Skeletal muscle tissue (tissue), 4 donors: ENCODE results near the gene UBE2E1. TPM values are rescaled to one million over a fixed set of nuclear protein-coding genes. Genes with fewer than 3 reads are reported as not detected.

ENCODE experiments used
- H3K27ac ChIP-seq: one replicate; pipeline ENCODE4 v1.7.0; 2013; ENCODE audit warnings: mild to moderate bottlenecking, low read depth, low read length, inconsistent platforms
- H3K27me3 ChIP-seq, 3 donors: one replicate each; pipeline ENCODE4 v1.7.0; 2013; ENCODE audit warnings: low read length in 3 of 3; ENCODE audit not compliant: control insufficient read depth in 3 of 3, insufficient read depth in 3 of 3
- H3K36me3 ChIP-seq, 3 donors: one replicate each; pipeline ENCODE4 v1.7.0; 2013; ENCODE audit warnings: low read length in 3 of 3; ENCODE audit not compliant: control insufficient read depth in 3 of 3, insufficient read depth in 3 of 3
- H3K4me1 ChIP-seq, 3 donors: one replicate each; pipeline ENCODE4 v1.7.0; 2013; ENCODE audit warnings: low read length in 3 of 3, mild to moderate bottlenecking in 3 of 3; ENCODE audit not compliant: control insufficient read depth in 3 of 3, insufficient read depth in 3 of 3
- H3K4me3 ChIP-seq, 3 donors: one replicate each; pipeline ENCODE4 v1.7.0; 2013; ENCODE audit warnings: low read length in 3 of 3
- H3K9ac ChIP-seq, 3 donors: one replicate each; pipeline ENCODE4 v1.7.0; 2013; ENCODE audit warnings: low read length in 3 of 3, mild to moderate bottlenecking in 3 of 3, moderate library complexity in 2 of 3, low read depth in 1 of 3
- H3K9me3 ChIP-seq, 3 donors: one replicate each; pipeline ENCODE4 v1.7.0; 2013; ENCODE audit warnings: low read length in 3 of 3; ENCODE audit not compliant: control insufficient read depth in 3 of 3
- total RNA-seq: library from RNA; depleted of rRNA; stranded (reverse); fragments of >200 nt; gene quantifications from one replicate; pipeline ENCODE4 v1.2.3, GENCODE V29; 2014
- donor health status: Osteomylitis.

UBE2E1 gene
- total RNA-seq, 1 donor from 2014 or later: 83.0 TPM

DNA sequence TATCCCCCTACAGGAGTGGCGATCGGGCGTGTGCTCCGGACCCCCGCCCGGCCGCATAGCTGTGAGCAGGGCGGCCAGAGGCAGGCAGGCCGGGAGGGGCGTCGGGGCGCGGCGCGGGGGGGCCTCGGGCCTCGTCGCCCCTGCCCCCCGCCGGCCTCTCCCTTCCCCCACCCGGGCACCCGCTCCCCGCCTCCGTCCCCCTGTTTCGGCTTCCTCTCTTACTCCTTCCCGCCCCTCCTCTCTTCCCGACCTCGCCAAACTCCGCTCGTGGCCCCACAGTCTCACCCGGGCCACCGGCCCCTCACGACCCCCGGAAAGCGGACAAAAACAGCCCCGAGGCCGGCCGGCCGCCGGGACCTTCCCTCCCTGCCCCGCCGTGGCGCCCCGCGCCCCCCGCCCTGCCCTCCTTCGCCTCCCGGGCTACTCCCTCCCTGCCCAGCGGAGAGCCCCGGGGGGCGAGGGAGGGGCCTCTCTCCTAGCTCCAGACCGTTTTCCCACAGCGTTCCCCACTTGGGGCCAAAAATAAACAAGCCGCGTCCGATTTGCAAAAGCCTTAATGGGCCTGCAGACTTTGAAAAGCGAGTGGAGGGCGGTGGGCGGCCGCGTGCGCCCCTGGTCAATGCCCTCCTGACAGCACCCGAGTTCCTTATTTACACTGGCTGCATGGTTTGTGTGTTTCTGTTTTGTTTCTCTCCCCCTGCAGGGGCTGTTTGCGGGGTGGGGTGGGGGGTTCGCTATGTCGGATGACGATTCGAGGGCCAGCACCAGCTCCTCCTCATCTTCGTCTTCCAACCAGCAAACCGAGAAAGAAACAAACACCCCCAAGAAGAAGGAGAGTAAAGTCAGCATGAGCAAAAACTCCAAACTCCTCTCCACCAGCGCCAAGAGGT is 1.0 kb downstream of the UBE2E1 start:
- no peaks in the 10 kb centered on the region for H3K27me3 ChIP-seq
- H3K9me3 ChIP-seq: no peaks in the 10 kb centered on the region
- no peaks in the 10 kb centered on the region for H3K36me3 ChIP-seq
- H3K9ac ChIP-seq: peak overlapping the region; percentile 74 to 90 (median 88)
- H3K27ac ChIP-seq: peak overlapping the region; percentile 86
- peak overlapping the region; percentile 78 to 84 (median 83) for H3K4me3 ChIP-seq
- H3K4me1 ChIP-seq: peaks cover 20 to 32% (median 23%) of the 10 kb centered on the region in 3 donors

DNA sequence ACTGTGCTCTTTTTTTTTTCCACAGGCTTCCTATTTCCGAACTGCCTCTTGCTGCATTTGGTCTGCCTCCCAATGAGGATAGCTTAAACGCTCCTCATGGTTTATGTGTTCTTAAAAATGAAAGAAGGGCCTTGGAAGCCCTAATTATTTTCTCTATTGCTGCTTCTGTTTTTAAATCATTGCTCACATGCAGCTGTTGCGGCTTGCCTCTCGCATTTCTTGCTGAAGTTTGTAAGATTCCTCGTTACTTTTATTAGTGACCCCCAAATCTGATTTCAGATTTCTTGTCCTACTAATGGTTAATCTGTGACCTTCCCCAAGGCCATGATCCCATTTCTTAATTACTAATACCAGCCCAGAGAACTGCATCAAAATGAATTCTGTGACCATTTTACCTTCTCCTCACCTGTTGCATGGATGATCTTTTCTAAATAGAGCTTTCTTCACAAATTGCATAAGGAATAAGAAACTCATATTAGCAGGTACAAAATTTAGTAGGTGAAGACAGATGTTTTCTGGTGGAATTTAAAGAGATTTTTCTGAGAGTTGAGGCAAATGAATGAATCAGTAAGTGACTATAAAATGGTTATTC is 1.8 kb downstream of the UBE2E1 start:
- H3K27me3 ChIP-seq: no peaks in the 10 kb centered on the region
- H3K27ac ChIP-seq: peak overlapping the region; percentile 86
- H3K36me3 ChIP-seq: no peaks in the 10 kb centered on the region
- H3K4me3 ChIP-seq: peak overlapping the region; percentile 78 to 84 (median 83)
- H3K9me3 ChIP-seq: no peaks in the 10 kb centered on the region
- H3K4me1 ChIP-seq: peaks cover 20 to 32% (median 23%) of the 10 kb centered on the region in 3 donors
- H3K9ac ChIP-seq: peak overlapping the region; percentile 74 to 90 (median 88)

GRCh38 chr3:23808525-23808924 is 2.8 kb downstream of the UBE2E1 start:
- Histone ChIP-seq H3K4me1 (peaks cover 20 to 32% (median 23%) of the 10 kb centered on the region in 3 donors), H3K27ac (peak overlapping the region; percentile 86), H3K36me3 (no peaks in the 10 kb centered on the region), H3K9ac (peak overlapping the region in 2 of 3 donors; percentile 51 to 74), H3K27me3 (no peaks in the 10 kb centered on the region), H3K4me3 (no peak overlapping the region), H3K9me3 (no peaks in the 10 kb centered on the region)

DNA sequence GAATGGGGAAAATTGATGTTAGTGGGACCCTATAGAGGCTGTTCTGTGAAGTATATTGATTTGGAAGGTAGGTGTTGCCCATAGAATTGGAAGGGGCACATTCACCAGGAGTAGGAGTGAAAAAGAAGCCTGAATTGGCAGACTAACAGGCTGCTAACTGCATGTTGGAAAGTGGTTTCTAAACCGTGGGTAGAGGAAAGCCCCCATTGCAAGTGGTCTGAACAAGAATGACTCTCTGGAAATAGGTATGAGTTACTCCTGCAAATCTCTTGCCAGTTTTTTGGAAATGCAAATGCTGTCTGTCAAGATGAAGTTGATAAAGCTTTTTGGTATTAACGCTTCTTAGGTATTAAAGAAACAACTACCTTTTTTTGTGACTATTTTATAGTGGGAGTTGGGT is 3.5 kb downstream of the UBE2E1 start:
- no peaks in the 10 kb centered on the region for H3K27me3 ChIP-seq
- peaks cover 20 to 32% (median 23%) of the 10 kb centered on the region in 3 donors for H3K4me1 ChIP-seq
- no peak overlapping the region for H3K4me3 ChIP-seq
- no peaks in the 10 kb centered on the region for H3K9me3 ChIP-seq
- no peaks in the 10 kb centered on the region for H3K36me3 ChIP-seq
- no peak overlapping the region for H3K9ac ChIP-seq
- H3K27ac ChIP-seq: no peak overlapping the region

GRCh38 chr3:23809840-23810342 is 4.1 kb downstream of the UBE2E1 start:
- no peaks in the 10 kb centered on the region for H3K36me3 ChIP-seq
- peak overlapping the region; percentile 86 for H3K27ac ChIP-seq
- H3K9me3 ChIP-seq: no peaks in the 10 kb centered on the region
- peaks cover 20 to 32% (median 23%) of the 10 kb centered on the region in 3 donors for H3K4me1 ChIP-seq
- no peaks in the 10 kb centered on the region for H3K27me3 ChIP-seq
- peak overlapping the region; percentile 80 to 88 (median 87) for H3K9ac ChIP-seq
- H3K4me3 ChIP-seq: peak overlapping the region; percentile 67 to 83 (median 73)

- Histone ChIP-seq H3K36me3 (no peaks in the 10 kb centered on the region), H3K4me1 (peaks cover 20 to 33% (median 23%) of the 10 kb centered on the region in 3 donors), H3K9ac (peak overlapping the region; percentile 80 to 88 (median 87)), H3K27ac (peak overlapping the region; percentile 86), H3K9me3 (no peaks in the 10 kb centered on the region), H3K4me3 (peak overlapping the region; percentile 73 to 83 (median 83)), H3K27me3 (no peaks in the 10 kb centered on the region)
Observed at GRCh38 chr3:23810343-23811184, 4.8 kb downstream of the UBE2E1 start.

DNA sequence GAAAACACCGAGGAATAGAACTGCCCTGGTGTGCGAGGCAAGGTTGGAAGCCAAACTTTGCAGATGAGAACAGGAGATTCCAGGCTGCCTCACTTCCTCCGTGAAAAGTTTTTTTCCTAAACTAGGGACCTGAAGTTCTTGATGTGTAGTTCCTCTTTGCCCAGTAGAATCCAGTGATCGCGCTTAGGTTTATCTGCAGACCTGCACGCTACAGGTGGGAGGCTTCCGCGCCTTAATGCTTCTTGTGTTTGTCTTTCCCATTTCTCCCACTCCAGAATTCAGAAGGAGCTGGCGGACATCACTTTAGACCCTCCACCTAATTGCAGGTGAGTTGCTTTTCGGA is 5.4 kb downstream of the UBE2E1 start:
- Histone ChIP-seq H3K36me3 (no peaks in the 10 kb centered on the region), H3K4me3 (peak overlapping the region; percentile 73 to 83 (median 83)), H3K27ac (peak overlapping the region; percentile 86), H3K9me3 (no peaks in the 10 kb centered on the region), H3K9ac (peak overlapping the region; percentile 69 to 88 (median 87)), H3K27me3 (no peaks in the 10 kb centered on the region), H3K4me1 (peaks cover 20 to 37% (median 23%) of the 10 kb centered on the region in 3 donors)

DNA sequence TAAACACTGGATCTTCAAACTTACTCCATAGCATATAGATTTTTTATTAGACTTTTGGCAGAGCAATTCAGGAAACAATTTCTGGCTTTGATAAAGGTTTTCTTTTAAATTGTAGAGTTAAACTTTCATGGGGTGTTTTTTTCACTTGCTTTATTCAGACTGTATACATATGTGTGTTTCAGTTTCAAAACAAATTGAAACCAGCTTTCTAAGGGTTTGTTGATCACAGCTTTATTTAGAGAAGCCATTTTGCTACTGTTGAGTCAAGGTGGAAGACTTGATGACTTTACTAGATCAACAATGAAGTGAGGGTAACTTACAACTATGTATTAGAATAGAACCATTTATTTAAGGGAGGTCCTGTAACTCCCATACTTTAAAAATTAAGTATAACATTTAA is 6.2 kb downstream of the UBE2E1 start:
- Histone ChIP-seq H3K4me3 (no peak overlapping the region), H3K27ac (no peak overlapping the region), H3K9ac (no peak overlapping the region), H3K36me3 (no peaks in the 10 kb centered on the region), H3K27me3 (no peaks in the 10 kb centered on the region), H3K9me3 (no peaks in the 10 kb centered on the region), H3K4me1 (peaks cover 20 to 37% (median 23%) of the 10 kb centered on the region in 3 donors)

- no peaks in the 10 kb centered on the region for H3K27me3 ChIP-seq
- H3K4me1 ChIP-seq: peaks cover 14 to 22% (median 14%) of the 10 kb centered on the region in 3 donors
- H3K4me3 ChIP-seq: no peak overlapping the region
- H3K27ac ChIP-seq: no peak overlapping the region
- no peaks in the 10 kb centered on the region for H3K36me3 ChIP-seq
- no peak overlapping the region for H3K9ac ChIP-seq
- H3K9me3 ChIP-seq: no peaks in the 10 kb centered on the region
Observed at GRCh38 chr3:23815879-23816278, 10.1 kb downstream of the UBE2E1 start.
